ENCODE data around the gene ARID5B.

ARID5B gene

GRCh38 chr10:61896854-61897661 is 4.4 kb upstream of the ARID5B start:
- peak; percentile 76 for DNase-seq (ENCODE audit: low spot score)
- TF ChIP-seq, protein P1, sequence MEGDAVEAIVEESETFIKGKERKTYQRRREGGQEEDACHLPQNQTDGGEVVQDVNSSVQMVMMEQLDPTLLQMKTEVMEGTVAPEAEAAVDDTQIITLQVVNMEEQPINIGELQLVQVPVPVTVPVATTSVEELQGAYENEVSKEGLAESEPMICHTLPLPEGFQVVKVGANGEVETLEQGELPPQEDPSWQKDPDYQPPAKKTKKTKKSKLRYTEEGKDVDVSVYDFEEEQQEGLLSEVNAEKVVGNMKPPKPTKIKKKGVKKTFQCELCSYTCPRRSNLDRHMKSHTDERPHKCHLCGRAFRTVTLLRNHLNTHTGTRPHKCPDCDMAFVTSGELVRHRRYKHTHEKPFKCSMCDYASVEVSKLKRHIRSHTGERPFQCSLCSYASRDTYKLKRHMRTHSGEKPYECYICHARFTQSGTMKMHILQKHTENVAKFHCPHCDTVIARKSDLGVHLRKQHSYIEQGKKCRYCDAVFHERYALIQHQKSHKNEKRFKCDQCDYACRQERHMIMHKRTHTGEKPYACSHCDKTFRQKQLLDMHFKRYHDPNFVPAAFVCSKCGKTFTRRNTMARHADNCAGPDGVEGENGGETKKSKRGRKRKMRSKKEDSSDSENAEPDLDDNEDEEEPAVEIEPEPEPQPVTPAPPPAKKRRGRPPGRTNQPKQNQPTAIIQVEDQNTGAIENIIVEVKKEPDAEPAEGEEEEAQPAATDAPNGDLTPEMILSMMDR (IDR thresholded peaks at IDR 0.05), result peak; percentile 42
- Histone ChIP-seq H3K4me3 (peak overlapping the region; percentile 66), H3K27ac (peak overlapping the region in 1 of 2 donors; percentile 58)

DNA sequence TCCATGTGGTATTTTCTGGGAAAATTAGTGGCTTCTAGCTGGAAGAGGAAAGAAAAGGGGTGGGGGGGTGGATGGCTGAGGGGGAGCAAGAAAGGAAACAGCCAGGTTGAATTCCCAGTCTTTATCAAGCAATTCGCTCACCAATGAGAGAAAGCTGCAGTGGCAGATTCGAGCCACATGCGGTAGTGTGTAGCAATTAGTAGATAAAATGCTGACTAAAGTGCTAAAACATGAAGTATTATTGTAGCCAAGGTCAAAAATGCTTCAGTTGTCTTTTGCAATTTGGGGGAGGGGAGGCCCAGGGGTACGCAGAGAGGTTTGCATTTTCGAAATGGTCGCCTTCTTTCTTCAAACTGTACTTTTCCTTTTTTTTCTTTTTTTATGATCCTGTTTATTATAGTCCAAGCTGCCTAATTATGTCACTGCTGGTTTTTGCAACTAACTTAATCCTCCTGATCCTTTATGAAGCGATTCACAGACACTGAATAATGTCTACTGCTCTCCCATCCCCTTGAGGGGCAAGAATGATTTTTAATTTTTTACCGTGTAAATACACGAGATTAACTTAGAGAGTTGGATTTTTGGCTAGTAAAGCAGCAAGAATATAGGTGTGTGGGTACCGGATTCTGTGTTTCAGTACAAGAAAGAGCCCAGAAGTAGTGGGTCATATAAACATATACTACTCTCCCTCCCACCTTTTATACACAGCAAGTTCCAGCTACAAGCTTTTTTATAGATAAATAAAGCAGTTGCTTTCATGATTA is 3.6 kb upstream of the ARID5B start:
- no peak for DNase-seq (ENCODE audit: low spot score)
- TF ChIP-seq, protein P1 (IDR thresholded peaks at IDR 0.05), result no peak
- H3K27ac ChIP-seq, result peak overlapping the region in 1 of 2 donors; percentile 58
- H3K4me3 ChIP-seq, result peak overlapping the region; percentile 66

DNA sequence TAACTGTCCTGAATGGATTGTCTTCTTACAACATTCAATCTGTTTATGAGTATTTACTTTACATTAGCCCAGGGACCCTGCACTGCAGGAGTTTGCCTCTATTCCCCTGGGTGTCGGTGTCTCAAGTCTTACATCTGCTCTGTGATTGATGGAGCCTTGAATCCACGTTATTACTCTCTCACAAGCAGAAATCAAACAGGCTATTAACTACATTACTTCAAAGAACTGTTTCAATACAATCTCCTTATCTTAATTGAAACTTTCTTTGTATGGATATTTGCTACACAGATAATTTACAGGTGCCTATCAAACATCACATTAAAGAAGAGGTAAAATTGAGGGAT is 3.1 kb upstream of the ARID5B start:
- Histone ChIP-seq H3K4me3 (no peak overlapping the region), H3K27ac (no peak overlapping the region)
- TF ChIP-seq, protein P1 (IDR thresholded peaks at IDR 0.05), result no peak
- no peak for DNase-seq (ENCODE audit: low spot score)

DNA sequence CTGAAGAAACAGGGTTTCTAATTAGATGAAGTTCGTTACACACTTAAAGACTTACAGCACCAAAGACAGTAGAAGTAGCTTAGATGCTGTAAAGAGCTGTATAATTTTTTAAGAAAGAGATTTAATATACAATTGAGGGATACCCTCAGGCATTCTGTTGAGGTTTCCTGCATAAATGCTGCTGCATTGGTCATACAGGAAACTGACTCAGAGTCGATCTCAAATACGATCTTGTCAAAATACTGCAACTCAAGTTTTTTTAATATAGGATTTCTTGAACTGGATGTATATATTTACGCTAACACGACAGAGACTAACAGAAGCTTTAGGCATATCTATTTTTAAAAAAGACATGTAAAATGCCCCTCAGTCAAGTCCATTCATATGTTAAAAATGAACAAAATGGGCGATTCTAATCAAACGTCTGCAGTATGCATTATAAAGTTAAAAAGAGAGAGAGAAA is 2.4 kb upstream of the ARID5B start:
- H3K27ac ChIP-seq, result no peak overlapping the region
- TF ChIP-seq, protein P1 (IDR thresholded peaks at IDR 0.05), result no peak
- DNase-seq (ENCODE audit: low spot score), result no peak
- no peak overlapping the region for H3K4me3 ChIP-seq

- no peak for DNase-seq (ENCODE audit: low spot score)
- TF ChIP-seq, protein P1 (IDR thresholded peaks at IDR 0.05), result no peak
- Histone ChIP-seq H3K27ac (peak overlapping the region; percentile 47 to 82), H3K4me3 (peak overlapping the region; percentile 97)
These were observed 1.9 kb upstream of the ARID5B start for GRCh38 chr10:61899663-61899996.

DNA sequence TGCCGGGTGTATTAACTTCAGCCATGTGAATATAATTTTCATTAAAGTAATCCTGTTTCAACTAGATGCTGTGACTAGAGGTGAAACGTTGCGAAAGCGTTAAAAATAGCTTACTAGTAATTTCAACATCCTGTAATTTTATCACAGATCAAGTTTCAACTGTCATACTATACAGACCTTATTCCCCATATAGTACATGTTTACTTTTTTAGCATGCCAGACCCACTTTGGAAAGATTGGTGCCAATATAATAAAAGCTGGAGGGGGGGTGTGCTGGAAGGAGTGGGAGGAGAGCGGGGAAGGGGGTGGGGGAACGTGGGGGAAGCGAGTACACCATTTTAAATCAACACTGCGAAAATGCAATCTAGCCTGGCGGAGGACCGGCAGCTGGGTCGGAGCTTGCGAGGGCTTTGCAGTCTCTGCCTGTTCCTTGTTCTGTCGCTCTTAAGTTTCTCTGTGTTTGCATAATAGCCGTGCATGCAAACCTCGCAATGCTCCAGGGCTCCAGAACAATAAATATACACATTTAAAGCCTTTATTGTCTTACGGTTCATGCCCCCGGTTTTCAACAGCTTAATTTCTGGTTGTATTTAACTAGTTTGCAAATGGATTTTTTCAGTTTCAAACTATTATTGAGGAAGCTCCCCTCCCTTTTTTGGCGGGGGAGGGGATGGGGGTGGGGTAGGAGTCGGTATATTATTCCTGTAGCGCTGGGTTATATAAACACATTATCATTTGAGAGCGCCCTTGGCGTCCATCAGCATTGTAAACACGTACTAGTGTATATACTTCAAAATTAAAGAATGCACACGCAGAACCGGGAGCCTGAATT is 1.3 kb upstream of the ARID5B start:
- TF ChIP-seq, protein P1 (IDR thresholded peaks at IDR 0.05), result no peak
- Histone ChIP-seq H3K4me3 (peak overlapping the region; percentile 97), H3K27ac (peak overlapping the region; percentile 47 to 82)
- DNase-seq (ENCODE audit: low spot score), result peak; percentile 82
